ENCODE results near the gene GYPC.
"Not testable (repeated sequence)": the region's sequence is repeated elsewhere in the genome, so short reads cannot be mapped to it uniquely, and the experiment has no call there.

GYPC gene

GRCh38 chr2:126637386-126637785 is 18.6 kb upstream of the GYPC start:
- DNase-seq (ENCODE audit: low read depth in 1 of 2, low spot score in 1 of 2), result no peak
- no peak overlapping the region for H3K27ac ChIP-seq (replicated peaks)
- peak; percentile 97 for TF ChIP-seq SPI1 (IDR thresholded peaks at IDR 0.05; ENCODE audit: borderline replicate concordance, low read depth)
- TF ChIP-seq, protein P1, sequence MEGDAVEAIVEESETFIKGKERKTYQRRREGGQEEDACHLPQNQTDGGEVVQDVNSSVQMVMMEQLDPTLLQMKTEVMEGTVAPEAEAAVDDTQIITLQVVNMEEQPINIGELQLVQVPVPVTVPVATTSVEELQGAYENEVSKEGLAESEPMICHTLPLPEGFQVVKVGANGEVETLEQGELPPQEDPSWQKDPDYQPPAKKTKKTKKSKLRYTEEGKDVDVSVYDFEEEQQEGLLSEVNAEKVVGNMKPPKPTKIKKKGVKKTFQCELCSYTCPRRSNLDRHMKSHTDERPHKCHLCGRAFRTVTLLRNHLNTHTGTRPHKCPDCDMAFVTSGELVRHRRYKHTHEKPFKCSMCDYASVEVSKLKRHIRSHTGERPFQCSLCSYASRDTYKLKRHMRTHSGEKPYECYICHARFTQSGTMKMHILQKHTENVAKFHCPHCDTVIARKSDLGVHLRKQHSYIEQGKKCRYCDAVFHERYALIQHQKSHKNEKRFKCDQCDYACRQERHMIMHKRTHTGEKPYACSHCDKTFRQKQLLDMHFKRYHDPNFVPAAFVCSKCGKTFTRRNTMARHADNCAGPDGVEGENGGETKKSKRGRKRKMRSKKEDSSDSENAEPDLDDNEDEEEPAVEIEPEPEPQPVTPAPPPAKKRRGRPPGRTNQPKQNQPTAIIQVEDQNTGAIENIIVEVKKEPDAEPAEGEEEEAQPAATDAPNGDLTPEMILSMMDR (IDR thresholded peaks at IDR 0.05; ENCODE audit: insufficient read depth, low read length), result no peak
- TF ChIP-seq REST (IDR thresholded peaks at IDR 0.05; ENCODE audit: insufficient replicate concordance, low read depth), result no peak

GRCh38 chr2:126638746-126639145 is 17.2 kb upstream of the GYPC start:
- H3K27ac ChIP-seq (replicated peaks), result no peak overlapping the region
- no peak overlapping the region for H3K4me3 ChIP-seq (replicated peaks; ENCODE audit: insufficient read depth, low read length)
- DNase-seq (ENCODE audit: low read depth in 1 of 2, low spot score in 1 of 2), result peak in 1 of 2 experiments; percentile 0
- no peaks in the 10 kb centered on the region for H3K27me3 ChIP-seq (ENCODE audit: insufficient read depth, poor library complexity, severe bottlenecking)
- no peak for TF ChIP-seq POLR2AphosphoS5 (IDR thresholded peaks at IDR 0.05; ENCODE audit: low read depth)
- TF ChIP-seq GABPA (IDR thresholded peaks at IDR 0.05; ENCODE audit: low read depth), result no peak
- TF ChIP-seq, protein P1 (IDR thresholded peaks at IDR 0.05; ENCODE audit: insufficient read depth, low read length), result no peak
- TF ChIP-seq REST (IDR thresholded peaks at IDR 0.05; ENCODE audit: insufficient replicate concordance, low read depth), result no peak
- no peak for TF ChIP-seq SPI1 (IDR thresholded peaks at IDR 0.05; ENCODE audit: borderline replicate concordance, low read depth)

More at GRCh38 chr2:126637386-126637785, 18.6 kb upstream of the GYPC start:
- Histone ChIP-seq H3K27me3 (ENCODE audit: insufficient read depth, poor library complexity, severe bottlenecking) (no peaks in the 10 kb centered on the region), H3K4me3 (replicated peaks; ENCODE audit: insufficient read depth, low read length) (no peak overlapping the region)

- no peak for TF ChIP-seq REST (IDR thresholded peaks at IDR 0.05; ENCODE audit: insufficient replicate concordance, low read depth)
- TF ChIP-seq GABPA (IDR thresholded peaks at IDR 0.05; ENCODE audit: low read depth), result no peak
- no peak for TF ChIP-seq SPI1 (IDR thresholded peaks at IDR 0.05; ENCODE audit: borderline replicate concordance, low read depth)
- no peak for TF ChIP-seq POLR2AphosphoS5 (IDR thresholded peaks at IDR 0.05; ENCODE audit: low read depth)
- TF ChIP-seq, protein P1 (IDR thresholded peaks at IDR 0.05; ENCODE audit: insufficient read depth, low read length), result no peak
- Histone ChIP-seq H3K27me3 (ENCODE audit: insufficient read depth, poor library complexity, severe bottlenecking) (no peaks in the 10 kb centered on the region), H3K27ac (replicated peaks) (no peak overlapping the region), H3K4me3 (replicated peaks; ENCODE audit: insufficient read depth, low read length) (no peak overlapping the region)
- DNase-seq (ENCODE audit: low read depth in 1 of 2, low spot score in 1 of 2), result no peak
These were observed 16.7 kb upstream of the GYPC start for GRCh38 chr2:126639276-126639675.

GRCh38 chr2:126641294-126641693 is 14.7 kb upstream of the GYPC start:
- not testable (repeated sequence) for H3K27ac ChIP-seq (replicated peaks); DNase-seq (ENCODE audit: low read depth in 1 of 2, low spot score in 1 of 2); H3K27me3 ChIP-seq (ENCODE audit: insufficient read depth, poor library complexity, severe bottlenecking); H3K4me3 ChIP-seq (replicated peaks; ENCODE audit: insufficient read depth, low read length)
